A673 (cell line): ENCODE measurements around the gene CCL17. TPM values are rescaled to one million over a fixed set of nuclear protein-coding genes. Genes with fewer than 3 reads are reported as not detected.
"Not testable (repeated sequence)": the region's sequence is repeated elsewhere in the genome, so short reads cannot be mapped to it uniquely, and the experiment has no call there.

Experiments used
- BruUV-seq: library from RNA; stranded (reverse); fragments of 400-500 nt; replicated peaks from 2 replicates; lab custom pipeline; 2021; lab: Mats Ljungman, UMichigan
- CTCF ChIA-PET: fragments of 300-600 bp; sonication (Branson Sonifier 250); formaldehyde crosslinking; loops from one replicate; lab custom pipeline; 2022; ENCODE audit warnings: antibody characterized with exemption; lab: Charles Lee
- POLR2A ChIA-PET: fragments of 300-600 bp; sonication (Branson Sonifier 250); formaldehyde crosslinking; loops from one replicate; lab custom pipeline; 2022; ENCODE audit warnings: antibody characterized with exemption; ENCODE audit not compliant: low non-redundant PET; lab: Charles Lee
- DNase-seq: peaks from one replicate; pipeline ENCODE4 v3.0.0-alpha.2; 2015; ENCODE audit warnings: low spot score
- H3K27ac ChIP-seq: fragments of 200-600 bp; sonication (generic); 2 replicates; pipeline ENCODE4 v1.5.1; 2016; ENCODE audit warnings: mixed run types, low read depth, mild to moderate bottlenecking, mixed read lengths, antibody characterized with exemption, low read length; ENCODE audit not compliant: poor library complexity, severe bottlenecking
- H3K27me3 ChIP-seq: fragments of 200-600 bp; sonication (generic); replicated peaks from 2 replicates; pipeline ENCODE4 v1.6.1; 2017; ENCODE audit warnings: mixed run types, low read depth, mild to moderate bottlenecking, mixed read lengths, antibody characterized with exemption, low read length; ENCODE audit not compliant: insufficient read depth, poor library complexity
- H3K36me3 ChIP-seq: fragments of 200-600 bp; sonication (generic); 2 replicates; pipeline ENCODE4 v1.6.1; 2016; ENCODE audit warnings: mixed run types, mild to moderate bottlenecking, mixed read lengths, antibody characterized with exemption, low read length; ENCODE audit not compliant: insufficient read depth, poor library complexity, severe bottlenecking
- H3K4me1 ChIP-seq: fragments of 200-600 bp; sonication (generic); 2 replicates; pipeline ENCODE4 v1.6.1; 2017; ENCODE audit warnings: mixed run types, mild to moderate bottlenecking, mixed read lengths, antibody characterized with exemption, low read length; ENCODE audit not compliant: insufficient read depth, poor library complexity, severe bottlenecking
- H3K4me3 ChIP-seq: fragments of 200-600 bp; sonication (generic); 2 replicates; pipeline ENCODE4 v1.5.1; 2016; ENCODE audit warnings: low read depth, mixed run types, mild to moderate bottlenecking, mixed read lengths, low read length; ENCODE audit not compliant: poor library complexity, severe bottlenecking
- H3K9me3 ChIP-seq: fragments of 200-600 bp; sonication (generic); 2 replicates; pipeline ENCODE4 v1.6.1; 2016; ENCODE audit warnings: mixed run types, low read depth, mild to moderate bottlenecking, mixed read lengths, antibody characterized with exemption, low read length; ENCODE audit not compliant: poor library complexity, severe bottlenecking
- CTCF ChIP-seq: fragments of 300-800, 200-600 bp; sonication (generic); conservative IDR thresholded peaks from 2 replicates; pipeline ENCODE4 v1.5.1; 2017; ENCODE audit warnings: low read depth, mild to moderate bottlenecking, antibody characterized with exemption, low read length, moderate library complexity, mixed read lengths
- EZH2 ChIP-seq: fragments of 200-600 bp; sonication (generic); IDR thresholded peaks from 2 replicates; pipeline ENCODE4 v1.6.1; 2017; ENCODE audit warnings: borderline replicate concordance, low read depth, mild to moderate bottlenecking, mixed read lengths, antibody characterized with exemption, low read length; ENCODE audit not compliant: poor library complexity, severe bottlenecking
- intact Hi-C: fragments of 100-400 bp; cut with micrococcal nuclease; formaldehyde crosslinking; loops from one replicate; pipeline ENCODE4 v1.10.0; 2022; ENCODE audit not compliant: unreplicated experiment
- total RNA-seq: library from RNA; stranded (reverse); gene quantifications from 2 replicates; pipeline ENCODE4 v1.2.3, GENCODE V29; 2021

The CCL17 gene
- total RNA-seq, 1 experiment from 2014 or later = not detected

GRCh38 chr16:57434003-57434402 is 29.4 kb downstream of the CCL17 start:
- TF ChIP-seq CTCF = no peak
- no peak for TF ChIP-seq EZH2
- Histone ChIP-seq H3K27ac (no peak overlapping the region), H3K36me3 (peaks cover 81% of the 10 kb centered on the region), H3K4me1 (no peaks in the 10 kb centered on the region), H3K9me3 (no peaks in the 10 kb centered on the region), H3K27me3 (no peaks in the 10 kb centered on the region), H3K4me3 (no peak overlapping the region)
- BruUV-seq = no TSS peak
- intact Hi-C loops = no loop called here
- ChIA-PET POLR2A (no interaction called here), CTCF (no interaction called here)
- DNase-seq = no peak

GRCh38 chr16:57435838-57436237 is 31.3 kb downstream of the CCL17 start:
- ChIA-PET POLR2A (no interaction called here), CTCF (no interaction called here)
- TF ChIP-seq CTCF (no peak), EZH2 (no peak)
- Histone ChIP-seq H3K4me3 (no peak overlapping the region), H3K9me3 (peaks cover 9% of the 10 kb centered on the region), H3K4me1 (no peaks in the 10 kb centered on the region), H3K36me3 (peaks cover 77% of the 10 kb centered on the region), H3K27me3 (no peaks in the 10 kb centered on the region), H3K27ac (no peak overlapping the region)
- BruUV-seq = no TSS peak
- no peak for DNase-seq
- intact Hi-C loops = no loop called here

GRCh38 chr16:57439947-57440346 is 35.4 kb downstream of the CCL17 start:
- intact Hi-C loops, POLR2A ChIA-PET: not testable (repeated sequence)
- peaks cover 42% of the 10 kb centered on the region for H3K36me3 ChIP-seq

GRCh38 chr16:57440551-57440950 is 36.0 kb downstream of the CCL17 start:
- H3K4me3 ChIP-seq, DNase-seq, CTCF ChIA-PET, H3K27ac ChIP-seq, H3K27me3 ChIP-seq, POLR2A ChIA-PET, H3K4me1 ChIP-seq, intact Hi-C loops, BruUV-seq: not testable (repeated sequence)
- Histone ChIP-seq H3K36me3 (peaks cover 36% of the 10 kb centered on the region), H3K9me3 (peaks cover 13% of the 10 kb centered on the region)

More at GRCh38 chr16:57439947-57440346, 35.4 kb downstream of the CCL17 start:
- DNase-seq, H3K4me3 ChIP-seq, H3K27ac ChIP-seq, CTCF ChIA-PET, BruUV-seq, H3K4me1 ChIP-seq, H3K27me3 ChIP-seq: not testable (repeated sequence)
- peaks cover 13% of the 10 kb centered on the region for H3K9me3 ChIP-seq
